Measurements from ENCODE around the gene TRAF2. TPM values are rescaled to one million over a fixed set of nuclear protein-coding genes. Genes with fewer than 3 reads are reported as not detected.
"Not testable (repeated sequence)": the region's sequence is repeated elsewhere in the genome, so short reads cannot be mapped to it uniquely, and the experiment has no call there.

TRAF2 gene
- total RNA-seq, 2 experiments from 2014 or later: 10.6 to 11.6 TPM

- H3K4me3 ChIP-seq (ENCODE audit: low read length): peak overlapping the region; percentile 24
- CTCF ChIA-PET: interaction anchor here (0.7 to 3.2 kb wide), 2 partner anchors 148 to 191 kb away, joined by 3 to 20 read pairs; partner anchors contain the start of gene PAXX
- not testable (repeated sequence) for H3K9me3 Mint-ChIP-seq
These were observed 42.2 kb upstream of the TRAF2 start for GRCh38 chr9:136843801-136844740.

DNA sequence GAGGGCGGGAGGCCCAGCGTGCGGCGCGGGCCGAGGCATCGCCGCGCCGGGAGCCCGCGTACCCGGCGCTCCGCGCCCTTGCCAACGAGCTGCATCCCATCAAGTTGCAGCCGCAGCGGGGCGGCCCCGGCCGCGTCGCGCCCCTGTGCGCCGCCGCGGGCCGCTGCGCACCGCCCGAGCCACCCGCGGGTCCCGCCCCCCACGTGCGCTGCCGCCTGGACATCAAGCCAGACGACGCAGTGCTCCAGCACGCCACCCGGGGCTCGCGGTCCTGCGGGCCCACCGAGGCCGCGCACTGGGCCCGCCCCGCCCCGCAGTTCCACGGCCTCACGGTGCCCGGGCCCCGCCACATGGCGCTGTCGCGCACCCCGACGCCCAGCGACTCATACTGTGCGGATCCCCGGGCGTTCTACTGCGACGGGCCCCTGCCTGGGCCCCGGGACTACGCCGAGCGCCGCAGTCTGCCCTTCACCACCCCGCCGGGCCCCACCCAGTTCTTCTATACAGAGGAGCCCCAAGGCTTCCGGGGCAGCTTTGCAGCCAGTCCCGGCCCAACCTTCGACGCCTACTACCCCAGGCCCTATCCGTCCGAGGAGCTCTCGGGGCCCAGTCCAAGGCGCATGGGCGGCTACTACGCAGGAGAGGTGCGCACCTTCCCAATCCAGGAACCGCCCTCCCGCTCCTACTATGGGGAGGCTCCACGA lies 41.4 kb upstream of the TRAF2 start:
- CTCF ChIA-PET: no interaction called here
- intact Hi-C loops (cut with DNase I, micrococcal nuclease): loop anchor here (2.0 to 10.0 kb wide), 3 partner anchors 38 to 190 kb away; partner anchors contain the start of genes C8G (in 1 of the 2), FBXW5 (in 1 of the 2) and RABL6 (in 1 of the 2)
- H3K27ac ChIP-seq (ENCODE audit: low read depth in 1 of 2, low read length in 2 of 2): no peak overlapping the region
- Mint-ChIP-seq H3K27me3 (peaks cover 33% of the 10 kb centered on the region), H3K27ac (no peak overlapping the region), H3K9me3 (no peaks in the 10 kb centered on the region), H3K4me3 (peak overlapping the region; percentile 51), H3K4me1 (ENCODE audit: low read depth) (peaks cover 23% of the 10 kb centered on the region), H3K36me3 (ENCODE audit: low read depth) (peaks cover 10% of the 10 kb centered on the region)
- peaks cover 15 to 24% of the 10 kb centered on the region in 2 experiments for H3K27me3 ChIP-seq (ENCODE audit: control insufficient read depth in 1 of 2, insufficient read depth in 2 of 2, low read length in 2 of 2)
- no peak for TF ChIP-seq CTCF (IDR thresholded peaks at IDR 0.05)
- H3K9me3 ChIP-seq (ENCODE audit: control insufficient read depth in 1 of 2, insufficient read depth in 1 of 2, low read length in 2 of 2): peaks cover 0 to 15% of the 10 kb centered on the region in 2 experiments
- H3K4me3 ChIP-seq (ENCODE audit: low read length): no peak overlapping the region
- POLR2A ChIA-PET: interaction anchor here (0.6 to 1.6 kb wide), 2 partner anchors 37 to 41 kb away, joined by 3 to 4 read pairs; partner anchors contain the start of gene TRAF2
- no peaks in the 10 kb centered on the region for H3K36me3 ChIP-seq (ENCODE audit: insufficient read depth, low read length)
- DNase-seq (peak in 1 of 14 experiments; percentile 35), ATAC-seq (ENCODE audit: poor library complexity) (no peak)
- H3K4me1 ChIP-seq (ENCODE audit: insufficient read depth, low read length): peaks cover 66% of the 10 kb centered on the region

More at GRCh38 chr9:136843801-136844740, 42.2 kb upstream of the TRAF2 start:
- H3K4me3 Mint-ChIP-seq: peak overlapping the region; percentile 75
- peaks cover 15 to 24% of the 10 kb centered on the region in 2 experiments for H3K27me3 ChIP-seq (ENCODE audit: control insufficient read depth in 1 of 2, insufficient read depth in 2 of 2, low read length in 2 of 2)
- intact Hi-C loops (cut with DNase I, micrococcal nuclease): loop anchor here (2.0 to 10.0 kb wide), 3 partner anchors 39 to 191 kb away; partner anchors contain the start of genes C8G (in 1 of the 2) and FBXW5 (in 1 of the 2)
- H3K36me3 ChIP-seq (ENCODE audit: insufficient read depth, low read length); H3K27ac ChIP-seq (ENCODE audit: low read depth in 1 of 2, low read length in 2 of 2); H3K27ac Mint-ChIP-seq; H3K36me3 Mint-ChIP-seq (ENCODE audit: low read depth): not testable (repeated sequence)
- TF ChIP-seq CTCF (IDR thresholded peaks at IDR 0.05): peak; percentile 65
- ATAC-seq (ENCODE audit: poor library complexity) (peak; percentile 12), DNase-seq (peak; percentile 37 to 73 (median 54))
- H3K27me3 Mint-ChIP-seq: peaks cover 30% of the 10 kb centered on the region
- H3K4me1 Mint-ChIP-seq (ENCODE audit: low read depth): peaks cover 23% of the 10 kb centered on the region
- peaks cover 62% of the 10 kb centered on the region for H3K4me1 ChIP-seq (ENCODE audit: insufficient read depth, low read length)
- peaks cover 0 to 15% of the 10 kb centered on the region in 2 experiments for H3K9me3 ChIP-seq (ENCODE audit: control insufficient read depth in 1 of 2, insufficient read depth in 1 of 2, low read length in 2 of 2)
- POLR2A ChIA-PET: interaction anchor here (1.6 to 2.7 kb wide), 2 partner anchors 36 to 38 kb away, joined by 4 to 11 read pairs; partner anchors contain the start of gene RABL6

Data from CD4-positive, alpha-beta T cell (primary cell).